ENCODE data around the gene VCX2. TPM values are rescaled to one million over a fixed set of nuclear protein-coding genes. Genes with fewer than 3 reads are reported as not detected.

Gene VCX2
- total and polyA plus RNA-seq, 2 of the 4 experiments (the other 2 are of a cell fraction), result not detected

DNA sequence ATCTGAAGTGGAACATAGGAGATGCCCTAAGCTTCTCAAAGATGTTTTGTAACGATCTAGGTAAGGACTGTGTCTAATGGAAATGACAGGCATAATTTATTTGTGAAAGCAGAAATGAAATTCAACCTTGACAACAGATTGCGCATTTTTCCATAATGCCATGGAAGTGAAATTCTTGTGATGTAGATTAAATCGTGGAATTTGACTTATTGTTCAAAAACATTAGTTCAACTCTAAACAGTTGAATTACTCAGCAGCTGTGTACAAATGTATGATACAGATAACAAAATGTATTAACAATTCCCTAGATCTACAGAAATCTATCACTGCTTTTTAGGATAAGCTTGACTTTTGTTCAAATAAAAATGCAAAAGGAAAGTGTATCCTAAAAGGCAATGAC is 44.4 kb downstream of the VCX2 start:
- Histone ChIP-seq H2BK120ac (ENCODE audit: low read depth, low read length) (no peak overlapping the region), H3K4me1 (ENCODE audit: control insufficient read depth, insufficient read depth, low read length) (no peaks in the 10 kb centered on the region), H2BK15ac (ENCODE audit: low read depth, low read length) (no peak overlapping the region), H3K4me2 (ENCODE audit: low read depth, low read length) (no peak overlapping the region), H2AK9ac (replicated peaks; ENCODE audit: low read depth, low read length, poor library complexity) (no peak overlapping the region), H3K27ac (ENCODE audit: insufficient read depth, low read length) (no peak overlapping the region), H2AK5ac (ENCODE audit: low read depth, low read length) (no peak overlapping the region), H2AFZ (replicated peaks; ENCODE audit: low read length, poor library complexity) (no peak overlapping the region), H3K4ac (ENCODE audit: low read depth, low read length) (no peak overlapping the region), H3K9ac (ENCODE audit: low read depth, low read length) (no peak overlapping the region), H3K9me1 (ENCODE audit: insufficient read depth, low read length) (no peaks in the 10 kb centered on the region), H4K20me1 (ENCODE audit: insufficient read depth, low read length) (no peaks in the 10 kb centered on the region), H3K36me3 (ENCODE audit: control insufficient read depth, insufficient read depth, low read length) (no peaks in the 10 kb centered on the region), H4K91ac (ENCODE audit: insufficient read depth, low read depth, low read length) (no peak overlapping the region), H3K14ac (replicated peaks; ENCODE audit: low read depth, low read length) (no peak overlapping the region), H3K23ac (ENCODE audit: low read depth, low read length) (no peak overlapping the region), H2BK5ac (ENCODE audit: low read depth, low read length, poor library complexity, severe bottlenecking) (no peak overlapping the region), H3K79me1 (ENCODE audit: low read depth in 1 of 2, low read length in 2 of 2) (no peaks in the 10 kb centered on the region), H3K56ac (ENCODE audit: extremely low read depth, insufficient read depth, low read length) (no peak overlapping the region), H3K18ac (ENCODE audit: low read depth, low read length) (no peak overlapping the region), H3K27me3 (ENCODE audit: control insufficient read depth, insufficient read depth, low read length) (no peaks in the 10 kb centered on the region), H3K4me3 (ENCODE audit: insufficient read depth, low read depth, low read length) (no peak overlapping the region), H3K9me3 (ENCODE audit: control insufficient read depth, insufficient read depth, low read length) (no peaks in the 10 kb centered on the region; the same call in 1 of the 2 replicates), H2BK20ac (ENCODE audit: low read depth, low read length) (no peak overlapping the region), H4K8ac (ENCODE audit: low read depth in 2 of 2, low read length in 2 of 2) (no peak overlapping the region), H4K5ac (ENCODE audit: low read depth, low read length) (no peak overlapping the region)
- ChIA-PET CTCF (interaction anchor here (0.7 kb wide), 1 partner anchor 73 kb away, joined by 3 read pairs; no protein-coding TSS in a partner anchor), POLR2A (ENCODE audit: unreplicated experiment) (no interaction called here)
- ATAC-seq (ENCODE audit: low read depth) (no peak), DNase-seq (no peak)
- WGBS, 2 experiments (ENCODE audit: extremely low coverage in 2 of 2, insufficient read length in 1 of 2), result no CpG with 5 or more reads among the region's 3 CpGs
- intact Hi-C loops (cut with micrococcal nuclease) (no loop called here), dilution Hi-C loops (cut with HindIII; ENCODE audit: low sequenced_read_pairs, unreplicated experiment) (no loop called here), in situ Hi-C loops (cut with MboI; ENCODE audit: low sequenced_read_pairs) (no loop called here)
- BruUV-seq (replicated peaks), result no TSS peak
- TF ChIP-seq POLR2A (IDR thresholded peaks at IDR 0.05; ENCODE audit: low read depth, low read length) (no peak), NFE2L2 (IDR thresholded peaks at IDR 0.05; ENCODE audit: low read depth, low read length) (no peak), RFX5 (IDR thresholded peaks at IDR 0.05; ENCODE audit: low read depth, low read length) (no peak), FOS (IDR thresholded peaks at IDR 0.05; ENCODE audit: low read depth, low read length) (no peak)
- TF ChIP-seq, protein P1, sequence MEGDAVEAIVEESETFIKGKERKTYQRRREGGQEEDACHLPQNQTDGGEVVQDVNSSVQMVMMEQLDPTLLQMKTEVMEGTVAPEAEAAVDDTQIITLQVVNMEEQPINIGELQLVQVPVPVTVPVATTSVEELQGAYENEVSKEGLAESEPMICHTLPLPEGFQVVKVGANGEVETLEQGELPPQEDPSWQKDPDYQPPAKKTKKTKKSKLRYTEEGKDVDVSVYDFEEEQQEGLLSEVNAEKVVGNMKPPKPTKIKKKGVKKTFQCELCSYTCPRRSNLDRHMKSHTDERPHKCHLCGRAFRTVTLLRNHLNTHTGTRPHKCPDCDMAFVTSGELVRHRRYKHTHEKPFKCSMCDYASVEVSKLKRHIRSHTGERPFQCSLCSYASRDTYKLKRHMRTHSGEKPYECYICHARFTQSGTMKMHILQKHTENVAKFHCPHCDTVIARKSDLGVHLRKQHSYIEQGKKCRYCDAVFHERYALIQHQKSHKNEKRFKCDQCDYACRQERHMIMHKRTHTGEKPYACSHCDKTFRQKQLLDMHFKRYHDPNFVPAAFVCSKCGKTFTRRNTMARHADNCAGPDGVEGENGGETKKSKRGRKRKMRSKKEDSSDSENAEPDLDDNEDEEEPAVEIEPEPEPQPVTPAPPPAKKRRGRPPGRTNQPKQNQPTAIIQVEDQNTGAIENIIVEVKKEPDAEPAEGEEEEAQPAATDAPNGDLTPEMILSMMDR (conservative IDR thresholded peaks at IDR 0.05; ENCODE audit: low read depth, low read length), result no peak
- TF ChIP-seq, protein P2, sequence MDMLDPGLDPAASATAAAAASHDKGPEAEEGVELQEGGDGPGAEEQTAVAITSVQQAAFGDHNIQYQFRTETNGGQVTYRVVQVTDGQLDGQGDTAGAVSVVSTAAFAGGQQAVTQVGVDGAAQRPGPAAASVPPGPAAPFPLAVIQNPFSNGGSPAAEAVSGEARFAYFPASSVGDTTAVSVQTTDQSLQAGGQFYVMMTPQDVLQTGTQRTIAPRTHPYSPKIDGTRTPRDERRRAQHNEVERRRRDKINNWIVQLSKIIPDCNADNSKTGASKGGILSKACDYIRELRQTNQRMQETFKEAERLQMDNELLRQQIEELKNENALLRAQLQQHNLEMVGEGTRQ (IDR thresholded peaks at IDR 0.05; ENCODE audit: low read depth, low read length), result no peak

Measured in IMR-90 (cell line).